ENCODE measurements around the gene CCSER2.

DNA sequence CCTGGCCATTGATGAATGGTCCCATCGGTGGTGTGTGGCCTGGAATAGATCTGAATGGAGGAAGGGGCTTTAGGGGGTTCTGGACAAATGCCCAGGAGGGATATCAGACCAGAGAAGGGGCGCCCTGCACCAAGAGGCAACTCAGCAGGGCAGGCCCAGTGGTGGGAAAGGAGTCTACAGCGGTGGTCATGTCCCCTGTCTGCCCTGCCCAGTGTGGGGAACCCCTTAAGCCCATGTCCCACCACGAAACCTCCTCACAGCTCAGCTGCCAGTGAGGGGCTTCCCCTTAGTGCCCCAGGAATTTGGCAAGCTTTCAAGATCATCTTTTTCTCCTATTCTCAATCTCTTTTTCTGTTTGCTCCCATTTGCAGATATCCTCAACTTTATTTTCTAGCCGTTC, 14.1 kb upstream of the CCSER2 start:
- TF ChIP-seq EZH2 (IDR thresholded peaks at IDR 0.05; ENCODE audit: borderline replicate concordance, low read depth, low read length, poor library complexity, severe bottlenecking), result no peak
- TF ChIP-seq, protein P1, sequence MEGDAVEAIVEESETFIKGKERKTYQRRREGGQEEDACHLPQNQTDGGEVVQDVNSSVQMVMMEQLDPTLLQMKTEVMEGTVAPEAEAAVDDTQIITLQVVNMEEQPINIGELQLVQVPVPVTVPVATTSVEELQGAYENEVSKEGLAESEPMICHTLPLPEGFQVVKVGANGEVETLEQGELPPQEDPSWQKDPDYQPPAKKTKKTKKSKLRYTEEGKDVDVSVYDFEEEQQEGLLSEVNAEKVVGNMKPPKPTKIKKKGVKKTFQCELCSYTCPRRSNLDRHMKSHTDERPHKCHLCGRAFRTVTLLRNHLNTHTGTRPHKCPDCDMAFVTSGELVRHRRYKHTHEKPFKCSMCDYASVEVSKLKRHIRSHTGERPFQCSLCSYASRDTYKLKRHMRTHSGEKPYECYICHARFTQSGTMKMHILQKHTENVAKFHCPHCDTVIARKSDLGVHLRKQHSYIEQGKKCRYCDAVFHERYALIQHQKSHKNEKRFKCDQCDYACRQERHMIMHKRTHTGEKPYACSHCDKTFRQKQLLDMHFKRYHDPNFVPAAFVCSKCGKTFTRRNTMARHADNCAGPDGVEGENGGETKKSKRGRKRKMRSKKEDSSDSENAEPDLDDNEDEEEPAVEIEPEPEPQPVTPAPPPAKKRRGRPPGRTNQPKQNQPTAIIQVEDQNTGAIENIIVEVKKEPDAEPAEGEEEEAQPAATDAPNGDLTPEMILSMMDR (conservative IDR thresholded peaks at IDR 0.05; ENCODE audit: low read depth, low read length), result no peak

Measured in A673 (cell line).